ENCODE results near the gene KDR.

Gene KDR

DNA sequence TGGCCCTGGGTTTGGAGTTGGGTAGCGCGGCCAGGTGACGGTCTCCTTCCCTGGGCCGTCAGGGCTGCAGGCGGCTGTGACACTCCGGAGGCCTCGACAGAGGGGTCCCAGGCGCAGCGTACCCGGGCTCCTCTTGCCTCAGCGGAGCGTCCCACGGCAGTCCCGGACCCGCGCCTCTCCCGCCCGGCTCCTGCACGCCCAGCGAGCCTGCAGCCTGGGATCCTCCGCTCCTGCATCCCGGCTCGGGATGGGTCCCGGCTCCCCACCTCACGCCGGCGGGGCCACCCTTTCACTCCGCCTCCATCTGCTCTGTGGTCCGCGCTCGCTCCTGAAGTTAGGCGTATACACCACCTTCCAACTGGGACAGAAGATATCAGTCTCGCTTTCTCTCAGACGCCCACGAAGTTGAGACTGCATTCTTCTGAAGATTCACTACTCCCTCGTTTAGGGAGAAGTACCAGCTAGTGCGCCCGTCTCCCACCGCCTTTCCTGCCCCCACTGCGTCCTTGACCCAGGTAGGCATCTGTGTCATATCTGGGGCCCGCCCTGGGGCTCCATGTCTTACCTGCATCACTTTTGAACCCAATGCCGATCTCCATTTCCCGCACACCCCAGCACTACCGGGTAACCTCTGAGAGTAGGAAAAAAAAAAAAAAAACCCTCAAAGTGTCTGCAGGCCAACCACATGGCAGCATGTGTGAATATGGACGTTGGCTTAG, 32.3 kb upstream of the KDR start:
- Histone ChIP-seq H3K27ac (ENCODE audit: low read length) (no peak overlapping the region), H3K4me3 (ENCODE audit: low read length) (no peak overlapping the region), H3K9me2 (replicated peaks; ENCODE audit: insufficient read depth, low read length) (no peaks in the 10 kb centered on the region), H3K9ac (ENCODE audit: low read length) (no peak overlapping the region), H3K4me2 (ENCODE audit: low read depth, low read length) (no peak overlapping the region), H3K79me2 (ENCODE audit: low read length) (no peaks in the 10 kb centered on the region), H3K36me3 (replicated peaks; ENCODE audit: insufficient read depth, low read length) (no peaks in the 10 kb centered on the region), H2AFZ (ENCODE audit: low read length) (no peak overlapping the region), H3K4me1 (ENCODE audit: low read length) (no peaks in the 10 kb centered on the region), H3K27me3 (replicated peaks; ENCODE audit: insufficient read depth, low read length) (no peaks in the 10 kb centered on the region), H3K9me3 (replicated peaks; ENCODE audit: insufficient read depth, low read length) (no peaks in the 10 kb centered on the region), H4K20me1 (ENCODE audit: insufficient read depth, low read length) (no peaks in the 10 kb centered on the region), H3F3A (ENCODE audit: insufficient read depth, low read length) (no peaks in the 10 kb centered on the region)
- TF ChIP-seq EZH2phosphoT487 (IDR thresholded peaks at IDR 0.05; ENCODE audit: low read length): no peak
- TF ChIP-seq EZH2 (optimal IDR thresholded peaks at IDR 0.05; ENCODE audit: low read depth, low read length): no peak
- no peak for TF ChIP-seq CTCF (IDR thresholded peaks at IDR 0.05; ENCODE audit: low read length)
- no peak for DNase-seq

- Histone ChIP-seq H3K27me3 (replicated peaks; ENCODE audit: insufficient read depth, low read length) (no peaks in the 10 kb centered on the region), H3K79me2 (ENCODE audit: low read length) (no peaks in the 10 kb centered on the region), H3K4me3 (ENCODE audit: low read length) (no peak overlapping the region), H3K4me1 (ENCODE audit: low read length) (no peaks in the 10 kb centered on the region), H3K4me2 (ENCODE audit: low read depth, low read length) (no peak overlapping the region), H3K27ac (ENCODE audit: low read length) (no peak overlapping the region), H3K9me3 (replicated peaks; ENCODE audit: insufficient read depth, low read length) (no peaks in the 10 kb centered on the region), H3K9me2 (replicated peaks; ENCODE audit: insufficient read depth, low read length) (no peaks in the 10 kb centered on the region), H4K20me1 (ENCODE audit: insufficient read depth, low read length) (no peaks in the 10 kb centered on the region), H3F3A (ENCODE audit: insufficient read depth, low read length) (no peaks in the 10 kb centered on the region), H3K9ac (ENCODE audit: low read length) (no peak overlapping the region), H3K36me3 (replicated peaks; ENCODE audit: insufficient read depth, low read length) (no peaks in the 10 kb centered on the region), H2AFZ (ENCODE audit: low read length) (no peak overlapping the region)
- no peak for TF ChIP-seq EZH2phosphoT487 (IDR thresholded peaks at IDR 0.05; ENCODE audit: low read length)
- TF ChIP-seq EZH2 (optimal IDR thresholded peaks at IDR 0.05; ENCODE audit: low read depth, low read length): no peak
- no peak for TF ChIP-seq CTCF (IDR thresholded peaks at IDR 0.05; ENCODE audit: low read length)
- DNase-seq: no peak
Measured at GRCh38 chr4:55154933-55155332, 29.5 kb upstream of the KDR start.

GRCh38 chr4:55154290-55154880, 29.0 kb upstream of the KDR start:
- no peaks in the 10 kb centered on the region for H3K9me2 ChIP-seq (replicated peaks; ENCODE audit: insufficient read depth, low read length)
- no peak overlapping the region for H3K9ac ChIP-seq (ENCODE audit: low read length)
- no peaks in the 10 kb centered on the region for H3K27me3 ChIP-seq (replicated peaks; ENCODE audit: insufficient read depth, low read length)
- H3K9me3 ChIP-seq (replicated peaks; ENCODE audit: insufficient read depth, low read length): no peaks in the 10 kb centered on the region
- H4K20me1 ChIP-seq (ENCODE audit: insufficient read depth, low read length): no peaks in the 10 kb centered on the region
- no peaks in the 10 kb centered on the region for H3K4me1 ChIP-seq (ENCODE audit: low read length)
- TF ChIP-seq CTCF (IDR thresholded peaks at IDR 0.05; ENCODE audit: low read length) (no peak), EZH2phosphoT487 (IDR thresholded peaks at IDR 0.05; ENCODE audit: low read length) (no peak), EZH2 (optimal IDR thresholded peaks at IDR 0.05; ENCODE audit: low read depth, low read length) (no peak)
- no peaks in the 10 kb centered on the region for H3F3A ChIP-seq (ENCODE audit: insufficient read depth, low read length)
- H3K4me3 ChIP-seq (ENCODE audit: low read length): no peak overlapping the region
- H3K36me3 ChIP-seq (replicated peaks; ENCODE audit: insufficient read depth, low read length): no peaks in the 10 kb centered on the region
- no peaks in the 10 kb centered on the region for H3K79me2 ChIP-seq (ENCODE audit: low read length)
- H2AFZ ChIP-seq (ENCODE audit: low read length): no peak overlapping the region
- DNase-seq: no peak
- no peak overlapping the region for H3K27ac ChIP-seq (ENCODE audit: low read length)
- H3K4me2 ChIP-seq (ENCODE audit: low read depth, low read length): no peak overlapping the region

All from MM.1S (cell line).